Naive thymus-derived CD4-positive, alpha-beta T cell (primary cell): ENCODE results near the gene ARMC2. TPM values are rescaled to one million over a fixed set of nuclear protein-coding genes. Genes with fewer than 3 reads are reported as not detected.

Experiments used
- ATAC-seq: fragments of 150-1000 bp; cut with Tn5 transposase; 2 replicates; pipeline ENCODE4 v1.10.0; 2021; ENCODE audit warnings: mild to moderate bottlenecking, moderate library complexity
- CTCF ChIA-PET: fragments of 350-600 bp; sonication (Branson Sonifier 250); formaldehyde crosslinking; loops from one replicate; lab custom pipeline; 2021; ENCODE audit warnings: antibody characterized with exemption; lab: Charles Lee
- POLR2A ChIA-PET: fragments of 350-600 bp; sonication (Branson Sonifier 250); formaldehyde crosslinking; loops from one replicate; lab custom pipeline; 2021; ENCODE audit warnings: antibody characterized with exemption, inconsistent platforms; lab: Charles Lee
- DNase-seq, 9 donors: peaks; one replicate each; pipeline versions ENCODE4 v3.0.0 to v3.0.0-alpha.2; 2020 to 2022; ENCODE audit warnings: mixed read lengths in 1 of 9
- H3K27ac ChIP-seq: one replicate; pipeline ENCODE4 v1.7.0; 2013; ENCODE audit warnings: mild to moderate bottlenecking, low read depth, low read length, moderate library complexity
- H3K27me3 ChIP-seq, 2 donors: one replicate each; pipeline ENCODE4 v1.7.0; 2013; ENCODE audit warnings: low read length in 2 of 2, mild to moderate bottlenecking in 2 of 2, moderate library complexity in 2 of 2; ENCODE audit not compliant: control insufficient read depth in 2 of 2, insufficient read depth in 2 of 2
- H3K36me3 ChIP-seq, 3 experiments: 1 replicate in 2 of 3; 2 replicates in 1 of 3; pipeline ENCODE4 v1.7.0; 2013; ENCODE audit warnings: low read length in 3 of 3, mild to moderate bottlenecking in 3 of 3, moderate library complexity in 1 of 3; ENCODE audit not compliant: insufficient read depth in 3 of 3, control insufficient read depth in 2 of 3
- H3K4me1 ChIP-seq, 2 donors: one replicate each; pipeline ENCODE4 v1.7.0; 2013; ENCODE audit warnings: low read length in 2 of 2, mild to moderate bottlenecking in 2 of 2, moderate library complexity in 1 of 2; ENCODE audit not compliant: control insufficient read depth in 2 of 2, insufficient read depth in 2 of 2
- H3K4me3 ChIP-seq: 2 replicates; pipeline ENCODE4 v1.7.0; 2013; ENCODE audit warnings: mild to moderate bottlenecking, low read length
- H3K9me3 ChIP-seq, 3 experiments: 1 replicate in 2 of 3; 2 replicates in 1 of 3; pipeline ENCODE4 v1.7.0; 2013; ENCODE audit warnings: low read length in 3 of 3; ENCODE audit not compliant: control insufficient read depth in 2 of 3
- H3K27ac Mint-ChIP-seq, 9 donors: one replicate each; pipeline ENCODE4 v1.8.0; 2020 to 2022; ENCODE audit warnings: mixed read lengths in 9 of 9, mild to moderate bottlenecking in 8 of 9, moderate library complexity in 5 of 9, inconsistent platforms in 2 of 9
- H3K27me3 Mint-ChIP-seq, 5 donors: one replicate each; pipeline ENCODE4 v1.8.0; 2021 to 2022; ENCODE audit warnings: mixed read lengths in 5 of 5, mild to moderate bottlenecking in 1 of 5
- H3K36me3 Mint-ChIP-seq, 5 donors: one replicate each; pipeline ENCODE4 v1.8.0; 2020 to 2022; ENCODE audit warnings: mixed read lengths in 5 of 5, mild to moderate bottlenecking in 3 of 5, inconsistent platforms in 1 of 5
- H3K4me1 Mint-ChIP-seq, 7 donors: one replicate each; pipeline ENCODE4 v1.8.0; 2020 to 2022; ENCODE audit warnings: mixed read lengths in 7 of 7, mild to moderate bottlenecking in 3 of 7, inconsistent platforms in 1 of 7
- H3K4me3 Mint-ChIP-seq, 10 donors: one replicate each; pipeline ENCODE4 v1.8.0; 2020 to 2022; ENCODE audit warnings: mild to moderate bottlenecking in 10 of 10, mixed read lengths in 10 of 10, moderate library complexity in 6 of 10, inconsistent platforms in 2 of 10
- H3K9me3 Mint-ChIP-seq, 11 donors: one replicate each; pipeline ENCODE4 v1.8.0; 2020 to 2022; ENCODE audit warnings: mixed read lengths in 11 of 11, mild to moderate bottlenecking in 4 of 11, inconsistent platforms in 1 of 11, moderate library complexity in 1 of 11
- intact Hi-C, 2 donors: fragments of 100-400 bp; cut with micrococcal nuclease; formaldehyde crosslinking; loops; one replicate each; pipeline ENCODE4 v1.15.1; 2023
- polyA plus RNA-seq, 2 donors: library from polyadenylated mRNA; unstranded; fragments of 300-500 nt; fragmentation: Illumina TruSeq; gene quantifications; one replicate each; pipeline ENCODE4 v1.2.3, GENCODE V29; 2021
- total RNA-seq, 6 experiments: library from RNA in 5 of 6; stranded (reverse) in 5 of 6; gene quantifications; 1 replicate in 5 of 6; 2 replicates in 1 of 6; pipeline ENCODE4 v1.2.3 and lab custom pipeline; 2021 to 2026

Gene ARMC2
- total and polyA plus RNA-seq, 7 experiments from 2014 or later: 3.6 to 12.7 (median 7.1) TPM

- Mint-ChIP-seq H3K4me3 (no peak overlapping the region), H3K4me1 (peaks cover 0 to 16% (median 0%) of the 10 kb centered on the region in 7 donors), H3K27ac (peak overlapping the region in 1 of 9 donors; percentile 19), H3K36me3 (peaks cover 13 to 67% (median 57%) of the 10 kb centered on the region in 5 donors), H3K9me3 (peaks cover 0 to under 1% (median 0%) of the 10 kb centered on the region in 11 donors), H3K27me3 (no peaks in the 10 kb centered on the region)
- Histone ChIP-seq H3K27ac (no peak overlapping the region), H3K4me1 (no peaks in the 10 kb centered on the region), H3K4me3 (no peak overlapping the region), H3K27me3 (no peaks in the 10 kb centered on the region), H3K36me3 (peaks cover 6 to 38% (median 33%) of the 10 kb centered on the region in 3 experiments), H3K9me3 (no peaks in the 10 kb centered on the region)
- ChIA-PET CTCF (interaction anchor here (0.5 kb wide), 1 partner anchor 128 kb away, joined by 3 read pairs; no protein-coding TSS in a partner anchor), POLR2A (interaction anchor here (0.6 to 1.1 kb wide), 2 partner anchors 20 to 1191 kb away, joined by 3 to 4 read pairs; partner anchors contain the start of gene WASF1)
- intact Hi-C loops: no loop called here
- no peak for DNase-seq
- ATAC-seq: no peak
These were observed 140.1 kb downstream of the ARMC2 start for GRCh38 chr6:108988296-108988695.

- ATAC-seq: no peak
- H3K9me3 ChIP-seq: no peaks in the 10 kb centered on the region
- ChIA-PET POLR2A (interaction anchor here (0.6 kb wide), 2 partner anchors 68 to 1191 kb away, joined by 3 to 4 read pairs; partner anchors contain the start of gene WASF1), CTCF (interaction anchor here (0.5 kb wide), 1 partner anchor 128 kb away, joined by 3 read pairs; no protein-coding TSS in a partner anchor)
- DNase-seq: no peak
- H3K4me3 ChIP-seq: no peak overlapping the region
- H3K4me1 ChIP-seq: no peaks in the 10 kb centered on the region
- H3K27ac ChIP-seq: no peak overlapping the region
- no peak overlapping the region for H3K4me3 Mint-ChIP-seq
- peaks cover 6 to 40% (median 33%) of the 10 kb centered on the region in 3 experiments for H3K36me3 ChIP-seq
- no peak overlapping the region for H3K27ac Mint-ChIP-seq
- intact Hi-C loops: no loop called here
- no peaks in the 10 kb centered on the region for H3K9me3 Mint-ChIP-seq
- H3K27me3 ChIP-seq: no peaks in the 10 kb centered on the region
- H3K27me3 Mint-ChIP-seq: no peaks in the 10 kb centered on the region
- H3K36me3 Mint-ChIP-seq: peaks cover 13 to 68% (median 60%) of the 10 kb centered on the region in 5 donors
- H3K4me1 Mint-ChIP-seq: peaks cover 0 to 16% (median 0%) of the 10 kb centered on the region in 7 donors
These were observed 140.5 kb downstream of the ARMC2 start for GRCh38 chr6:108988765-108989164.

DNA sequence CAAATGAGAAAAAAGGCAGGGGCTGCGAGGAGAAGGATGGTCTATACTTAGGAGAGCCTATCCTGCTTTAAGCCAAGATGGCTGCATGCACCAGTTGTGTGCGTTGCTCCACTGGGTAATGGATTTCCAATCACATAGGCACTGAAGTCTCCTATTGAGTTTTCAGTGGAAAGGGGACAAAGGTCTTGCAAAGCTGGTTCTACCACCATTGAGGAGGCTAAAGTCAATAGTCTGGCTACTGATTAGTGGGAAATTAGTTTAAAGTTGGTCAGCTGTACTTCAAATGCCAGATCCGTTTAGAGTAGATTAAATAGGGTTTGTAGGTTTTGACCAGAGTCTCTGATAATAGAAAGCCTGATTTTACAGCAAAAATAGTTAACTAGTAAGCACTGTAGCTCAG, 141.5 kb downstream of the ARMC2 start:
- no peaks in the 10 kb centered on the region for H3K27me3 ChIP-seq
- H3K9me3 Mint-ChIP-seq: no peaks in the 10 kb centered on the region
- DNase-seq (no peak), ATAC-seq (no peak)
- peaks cover 6 to 45% (median 33%) of the 10 kb centered on the region in 3 experiments for H3K36me3 ChIP-seq
- peaks cover 13 to 63% (median 58%) of the 10 kb centered on the region in 5 donors for H3K36me3 Mint-ChIP-seq
- H3K4me1 ChIP-seq: no peaks in the 10 kb centered on the region
- H3K9me3 ChIP-seq: no peaks in the 10 kb centered on the region
- H3K4me1 Mint-ChIP-seq: peaks cover 0 to 16% (median 0%) of the 10 kb centered on the region in 7 donors
- H3K4me3 ChIP-seq: no peak overlapping the region
- H3K27ac Mint-ChIP-seq: no peak overlapping the region
- no peaks in the 10 kb centered on the region for H3K27me3 Mint-ChIP-seq
- POLR2A ChIA-PET: no interaction called here
- H3K4me3 Mint-ChIP-seq: no peak overlapping the region
- no peak overlapping the region for H3K27ac ChIP-seq
- CTCF ChIA-PET: no interaction called here
- intact Hi-C loops: no loop called here

- CTCF ChIA-PET: interaction anchor here (0.8 kb wide), 1 partner anchor 76 kb away, joined by 3 read pairs; no protein-coding TSS in a partner anchor
These were observed 145.7 kb downstream of the ARMC2 start for GRCh38 chr6:108993876-108994275.

DNA sequence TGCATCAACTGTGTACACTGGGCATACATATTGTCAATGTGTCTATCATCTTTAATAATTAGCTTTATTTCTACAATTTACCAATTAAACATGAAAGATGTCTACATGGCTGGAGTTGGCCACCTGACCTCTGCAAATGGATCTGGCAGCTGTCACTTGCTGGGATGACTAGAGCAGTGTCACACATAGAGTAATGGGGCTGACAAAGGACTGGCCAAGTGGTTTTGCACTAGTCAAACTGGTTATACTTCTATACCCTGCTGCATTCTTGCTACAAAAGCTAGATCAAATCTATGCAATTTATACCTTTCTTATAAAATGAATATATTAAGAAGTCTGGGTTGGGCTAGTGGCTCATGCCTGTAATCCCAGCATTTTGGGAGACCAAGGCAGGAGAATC, 147.1 kb downstream of the ARMC2 start:
- ChIA-PET POLR2A (no interaction called here), CTCF (no interaction called here)
- H3K4me3 Mint-ChIP-seq: no peak overlapping the region
- ATAC-seq (no peak), DNase-seq (no peak)
- Histone ChIP-seq H3K9me3 (no peaks in the 10 kb centered on the region), H3K4me1 (no peaks in the 10 kb centered on the region), H3K4me3 (no peak overlapping the region), H3K27me3 (no peaks in the 10 kb centered on the region), H3K36me3 (peaks cover 0 to 50% (median 37%) of the 10 kb centered on the region in 3 experiments), H3K27ac (no peak overlapping the region)
- peak overlapping the region in 1 of 9 donors; percentile 6 for H3K27ac Mint-ChIP-seq
- no peaks in the 10 kb centered on the region for H3K9me3 Mint-ChIP-seq
- intact Hi-C loops: no loop called here
- peaks cover 12 to 61% (median 39%) of the 10 kb centered on the region in 5 donors for H3K36me3 Mint-ChIP-seq
- H3K27me3 Mint-ChIP-seq: no peaks in the 10 kb centered on the region
- H3K4me1 Mint-ChIP-seq: peaks cover 0 to 7% (median 0%) of the 10 kb centered on the region in 7 donors

More at GRCh38 chr6:108993876-108994275, 145.7 kb downstream of the ARMC2 start:
- no peak for DNase-seq
- ATAC-seq: no peak
- Mint-ChIP-seq H3K36me3 (peaks cover 13 to 61% (median 42%) of the 10 kb centered on the region in 5 donors), H3K9me3 (no peaks in the 10 kb centered on the region), H3K27me3 (no peaks in the 10 kb centered on the region), H3K27ac (no peak overlapping the region), H3K4me3 (no peak overlapping the region), H3K4me1 (peaks cover 0 to 13% (median 0%) of the 10 kb centered on the region in 7 donors)
- H3K27me3 ChIP-seq: no peaks in the 10 kb centered on the region
- H3K27ac ChIP-seq: no peak overlapping the region
- no peaks in the 10 kb centered on the region for H3K9me3 ChIP-seq
- POLR2A ChIA-PET: no interaction called here
- H3K4me3 ChIP-seq: no peak overlapping the region
- intact Hi-C loops: no loop called here
- no peaks in the 10 kb centered on the region for H3K4me1 ChIP-seq
- peaks cover 6 to 50% (median 34%) of the 10 kb centered on the region in 3 experiments for H3K36me3 ChIP-seq

GRCh38 chr6:108996208-108996607, 148.0 kb downstream of the ARMC2 start:
- Histone ChIP-seq H3K27me3 (no peaks in the 10 kb centered on the region), H3K9me3 (no peaks in the 10 kb centered on the region), H3K4me1 (no peaks in the 10 kb centered on the region), H3K36me3 (peaks cover 0 to 44% (median 35%) of the 10 kb centered on the region in 3 experiments), H3K27ac (no peak overlapping the region), H3K4me3 (no peak overlapping the region)
- POLR2A ChIA-PET: no interaction called here
- Mint-ChIP-seq H3K4me3 (no peak overlapping the region), H3K36me3 (peaks cover 10 to 55% (median 30%) of the 10 kb centered on the region in 5 donors), H3K27ac (no peak overlapping the region), H3K4me1 (peaks cover 0 to 5% (median 1%) of the 10 kb centered on the region in 7 donors), H3K9me3 (no peaks in the 10 kb centered on the region), H3K27me3 (no peaks in the 10 kb centered on the region)
- no peak for ATAC-seq
- intact Hi-C loops: no loop called here
- CTCF ChIA-PET: no interaction called here
- no peak for DNase-seq
